ENCODE measurements around the gene CHD9NB. TPM values are rescaled to one million over a fixed set of nuclear protein-coding genes. Genes with fewer than 3 reads are reported as not detected.
"Not testable (repeated sequence)": the region's sequence is repeated elsewhere in the genome, so short reads cannot be mapped to it uniquely, and the experiment has no call there.

Gene CHD9NB
- total RNA-seq, 4 donors from 2014 or later, result 0.48 to 5.5 (median 0.86) TPM

DNA sequence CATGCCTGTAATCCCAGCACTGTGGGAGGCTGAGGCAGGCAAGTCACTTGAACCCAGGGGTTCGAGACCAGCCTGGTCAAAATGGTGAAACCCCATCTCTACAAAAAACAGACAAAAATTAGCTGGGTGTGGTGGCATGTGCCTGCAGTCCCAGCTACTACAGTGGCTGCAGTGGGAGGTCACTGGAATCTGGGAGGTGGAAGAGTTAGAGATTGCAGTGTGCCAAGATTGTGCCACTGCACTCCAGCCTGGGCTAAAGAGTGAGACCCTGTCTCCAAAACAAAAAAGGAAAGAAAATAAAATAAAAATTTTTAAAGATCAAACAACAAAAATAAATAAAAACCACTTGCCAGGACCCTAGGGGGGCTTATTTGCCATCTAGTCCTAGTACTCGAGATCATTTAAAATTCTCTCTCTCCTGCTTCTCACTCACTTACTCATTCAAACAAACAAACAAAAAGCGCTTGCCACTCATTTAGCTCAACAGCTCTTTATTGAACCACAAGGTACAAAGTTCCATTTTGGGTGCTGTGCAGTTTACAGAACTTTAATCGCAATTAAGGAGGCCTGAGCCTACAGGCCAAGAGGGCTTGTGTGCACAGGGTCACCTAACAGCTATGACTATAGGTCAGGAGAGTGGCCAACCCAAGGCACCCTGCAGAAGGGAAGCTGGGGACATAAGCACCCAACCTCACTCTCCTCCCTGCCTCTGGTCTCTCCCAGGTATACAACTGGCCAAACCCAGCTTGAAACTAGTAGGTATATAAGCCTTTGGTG lies 4.4 kb downstream of the CHD9NB start:
- ATAC-seq (ENCODE audit: low FRiP score) (no peak), DNase-seq (ENCODE audit: low spot score) (no peak)
- TF ChIP-seq, protein P1, sequence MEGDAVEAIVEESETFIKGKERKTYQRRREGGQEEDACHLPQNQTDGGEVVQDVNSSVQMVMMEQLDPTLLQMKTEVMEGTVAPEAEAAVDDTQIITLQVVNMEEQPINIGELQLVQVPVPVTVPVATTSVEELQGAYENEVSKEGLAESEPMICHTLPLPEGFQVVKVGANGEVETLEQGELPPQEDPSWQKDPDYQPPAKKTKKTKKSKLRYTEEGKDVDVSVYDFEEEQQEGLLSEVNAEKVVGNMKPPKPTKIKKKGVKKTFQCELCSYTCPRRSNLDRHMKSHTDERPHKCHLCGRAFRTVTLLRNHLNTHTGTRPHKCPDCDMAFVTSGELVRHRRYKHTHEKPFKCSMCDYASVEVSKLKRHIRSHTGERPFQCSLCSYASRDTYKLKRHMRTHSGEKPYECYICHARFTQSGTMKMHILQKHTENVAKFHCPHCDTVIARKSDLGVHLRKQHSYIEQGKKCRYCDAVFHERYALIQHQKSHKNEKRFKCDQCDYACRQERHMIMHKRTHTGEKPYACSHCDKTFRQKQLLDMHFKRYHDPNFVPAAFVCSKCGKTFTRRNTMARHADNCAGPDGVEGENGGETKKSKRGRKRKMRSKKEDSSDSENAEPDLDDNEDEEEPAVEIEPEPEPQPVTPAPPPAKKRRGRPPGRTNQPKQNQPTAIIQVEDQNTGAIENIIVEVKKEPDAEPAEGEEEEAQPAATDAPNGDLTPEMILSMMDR (IDR thresholded peaks at IDR 0.05), result no peak

DNA sequence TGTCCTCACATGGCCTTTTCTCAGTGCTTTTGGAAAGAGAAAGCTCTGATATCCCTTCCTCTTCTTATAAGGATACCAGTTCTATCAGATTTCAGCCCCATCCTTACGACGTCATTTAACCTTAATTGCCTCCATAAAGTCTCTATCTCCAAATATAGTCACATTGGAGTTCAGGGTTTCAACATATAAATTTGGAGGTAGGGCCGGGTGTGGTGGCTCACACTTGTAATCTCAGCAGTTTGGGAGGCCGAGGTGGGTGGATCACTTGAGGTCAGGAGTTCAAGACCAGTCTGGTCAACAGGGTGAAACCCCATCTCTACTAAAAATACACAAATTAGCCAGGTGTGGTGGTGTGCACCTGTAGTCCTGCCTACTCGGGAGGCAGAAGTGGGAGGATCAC lies 5.2 kb downstream of the CHD9NB start:
- ATAC-seq (ENCODE audit: low FRiP score); DNase-seq (ENCODE audit: low spot score): not testable (repeated sequence)

DNA sequence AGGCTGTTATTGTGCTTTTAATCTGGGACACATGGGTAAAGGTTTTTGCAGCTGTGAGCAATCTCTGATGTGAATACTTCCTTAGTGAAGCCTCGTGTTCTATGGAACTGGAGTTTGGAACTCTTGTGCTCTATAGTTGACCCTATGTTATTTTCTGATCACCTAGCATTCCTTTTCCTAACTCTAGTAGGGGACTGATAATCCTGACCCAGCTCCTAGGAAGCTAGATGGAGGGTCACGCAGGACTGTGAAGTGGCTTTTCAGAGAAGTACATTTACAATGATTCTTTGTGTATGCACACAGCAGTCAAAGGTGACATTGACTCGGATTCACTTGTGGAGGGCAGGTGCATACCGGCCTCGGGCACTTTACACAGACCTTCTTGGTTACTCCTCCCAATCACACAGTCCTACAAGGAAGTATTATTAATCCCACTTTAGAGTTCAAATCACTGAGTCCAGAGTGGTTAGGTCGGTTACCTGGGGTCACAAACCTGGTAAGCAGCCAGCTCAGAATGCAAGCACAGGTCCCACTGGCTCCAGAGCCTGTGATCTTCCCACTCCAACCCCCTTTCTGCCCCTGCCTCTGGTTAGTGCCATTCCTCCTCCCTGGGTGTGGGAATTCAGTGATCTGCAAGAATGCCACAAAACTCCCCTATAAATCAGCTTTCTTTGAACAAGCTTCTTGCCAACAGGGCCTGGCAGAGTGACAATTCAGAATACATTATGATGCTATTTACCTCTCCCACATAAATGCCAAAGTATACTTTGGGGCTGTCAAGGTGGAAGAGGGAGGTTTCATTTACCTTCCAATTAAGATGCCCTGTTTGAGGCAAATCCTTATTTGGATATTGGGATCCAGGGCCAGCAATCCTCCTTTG lies 7.1 kb downstream of the CHD9NB start:
- no peak for ATAC-seq (ENCODE audit: low FRiP score)
- DNase-seq (ENCODE audit: low spot score), result no peak
- TF ChIP-seq, protein P1 (IDR thresholded peaks at IDR 0.05), result no peak

DNA sequence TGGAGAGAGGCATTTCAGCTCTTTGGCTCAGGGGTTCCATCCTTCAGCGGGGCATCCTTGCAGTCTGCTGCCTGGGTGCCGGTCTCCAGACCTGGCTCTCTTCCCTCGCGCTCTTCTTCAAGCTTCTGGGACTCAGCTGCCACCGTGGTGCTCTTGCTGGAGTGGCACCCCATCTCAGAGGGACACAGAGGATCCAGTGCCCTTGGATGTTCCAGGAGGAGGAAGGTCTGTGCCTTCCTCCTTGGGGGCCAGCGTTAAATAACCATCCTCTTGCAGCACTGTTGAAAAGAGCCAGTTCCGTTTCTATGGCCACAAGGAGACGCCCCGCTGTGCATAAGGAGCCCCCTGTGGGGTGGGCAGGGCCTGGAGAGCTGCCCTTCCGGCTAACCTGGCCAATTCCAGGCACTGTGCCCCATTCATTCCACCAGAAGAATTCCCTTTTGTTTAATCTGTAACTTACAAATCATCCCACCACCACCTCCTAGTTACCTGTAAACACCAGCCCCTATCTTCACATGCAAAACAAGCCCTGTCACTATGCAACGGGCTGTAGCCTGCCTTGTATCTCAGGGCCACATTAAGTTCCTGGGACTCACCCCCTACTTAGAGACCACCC lies 8.6 kb downstream of the CHD9NB start:
- no peak for ATAC-seq (ENCODE audit: low FRiP score)
- TF ChIP-seq, protein P1 (IDR thresholded peaks at IDR 0.05), result no peak

DNA sequence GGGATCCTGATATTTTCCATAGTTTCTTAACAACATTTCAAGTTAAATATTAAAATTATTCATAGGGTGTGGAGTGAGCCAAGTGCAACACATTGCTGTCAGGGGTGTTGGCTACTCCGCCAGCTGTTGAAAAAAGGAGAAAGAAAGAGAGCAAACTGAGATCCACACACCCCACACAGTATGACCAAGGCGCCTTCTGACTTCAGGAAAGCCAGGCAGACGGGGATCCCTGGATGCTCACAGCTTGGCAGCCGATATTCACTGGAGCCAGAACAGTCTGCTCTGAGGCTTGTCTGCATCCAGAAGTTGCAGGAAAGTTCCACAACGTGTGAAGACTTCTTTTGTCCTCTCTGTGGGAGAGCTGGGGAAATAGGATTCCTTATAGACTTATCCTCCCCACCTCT lies 9.3 kb downstream of the CHD9NB start:
- no peak for DNase-seq (ENCODE audit: low spot score)

More for the DNA sequence above, 8.6 kb downstream of the CHD9NB start:
- DNase-seq (ENCODE audit: low spot score), result no peak

DNA sequence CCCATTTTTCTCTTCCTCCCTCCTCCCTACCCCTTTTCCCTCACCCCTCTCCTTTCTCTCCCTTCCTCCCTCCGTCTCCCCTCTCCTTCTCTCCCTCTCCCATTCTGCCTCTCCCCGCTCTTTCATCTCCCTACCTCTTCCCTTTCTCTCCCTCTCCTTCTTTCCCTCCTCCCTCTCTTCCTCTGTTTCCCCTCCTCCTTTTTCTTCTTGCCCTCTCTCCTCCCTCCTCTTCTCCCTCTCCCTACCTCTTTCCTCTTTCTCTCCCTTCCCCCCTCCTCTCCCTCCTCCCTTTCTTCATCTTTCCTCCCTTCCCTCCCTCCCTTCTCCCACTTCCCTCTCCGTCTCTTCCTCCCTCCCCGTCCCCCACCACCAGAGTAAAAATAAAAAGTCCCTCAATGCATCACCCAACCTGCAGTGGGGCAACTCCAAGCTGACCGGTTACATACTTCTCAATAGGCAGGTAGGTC lies 10.4 kb downstream of the CHD9NB start:
- DNase-seq (ENCODE audit: low spot score), result no peak
- TF ChIP-seq, protein P1 (IDR thresholded peaks at IDR 0.05), result no peak
- ATAC-seq (ENCODE audit: low FRiP score), result no peak

More for the DNA sequence above, 9.3 kb downstream of the CHD9NB start:
- peak; percentile 55 for ATAC-seq (ENCODE audit: low FRiP score)
- TF ChIP-seq, protein P1 (IDR thresholded peaks at IDR 0.05), result no peak

All from omental fat pad (tissue), 4 donors.